Right lobe of liver (tissue), 4 donors: Measurements from ENCODE around the gene GRB10.

Source experiments
- POLR2A ChIP-seq: fragments of 450-650 bp; IDR thresholded peaks from one replicate; pipeline ENCODE4 v1.6.1; 2017; ENCODE audit warnings: antibody characterized with exemption, mild to moderate bottlenecking
- TF ChIP-seq, protein P1 (sequence below), 4 donors: fragments of 200-600 bp in 3 of 4; fragments of 450-650 bp in 1 of 4; IDR thresholded peaks; one replicate each; pipeline versions ENCODE4 v1.5.1 to v1.8.0; 2016 to 2022; ENCODE audit warnings: antibody characterized with exemption in 4 of 4, mild to moderate bottlenecking in 2 of 4
- donor health status: DM: no; HTN: no; CAD: no.
- donor health status: DM: no; HTN: no; CAD: no.
- donor health status: DM: no; HTN: yes; CAD: no.

DNA sequence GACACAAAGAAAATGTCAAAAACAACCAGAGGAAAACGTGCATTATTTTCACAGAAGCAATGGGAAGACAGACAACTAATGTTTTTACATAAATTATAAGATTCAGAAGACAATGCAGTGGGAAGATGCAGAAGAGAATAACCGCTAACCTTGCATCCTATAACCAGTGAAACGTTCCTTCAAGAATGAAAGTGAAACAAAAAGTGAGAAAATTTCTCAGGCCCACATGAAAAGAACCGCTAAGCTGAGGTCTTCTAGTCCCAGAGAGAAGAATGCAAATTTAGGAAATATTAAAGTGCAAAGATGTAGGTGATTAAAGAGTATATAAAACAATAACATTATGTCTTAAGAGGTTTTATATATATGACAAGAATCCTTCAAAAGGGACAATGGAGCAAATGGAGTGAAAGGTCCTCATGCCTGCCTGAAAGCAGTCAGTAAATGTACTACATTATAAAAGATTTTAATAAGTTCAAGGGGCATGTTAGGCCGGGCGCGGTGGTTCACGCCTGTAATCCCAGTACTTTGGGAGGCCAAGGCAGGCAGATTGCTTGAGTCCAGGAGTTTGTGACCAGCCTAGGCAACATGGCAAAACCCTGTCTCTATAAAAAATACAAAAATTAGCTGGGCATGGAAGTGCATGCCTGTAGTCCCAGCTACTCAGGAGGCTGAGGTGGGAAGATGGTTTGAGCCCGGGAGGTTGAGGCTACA, 174.3 kb downstream of the GRB10 start:
- TF ChIP-seq POLR2A = no peak
- TF ChIP-seq, protein P1, sequence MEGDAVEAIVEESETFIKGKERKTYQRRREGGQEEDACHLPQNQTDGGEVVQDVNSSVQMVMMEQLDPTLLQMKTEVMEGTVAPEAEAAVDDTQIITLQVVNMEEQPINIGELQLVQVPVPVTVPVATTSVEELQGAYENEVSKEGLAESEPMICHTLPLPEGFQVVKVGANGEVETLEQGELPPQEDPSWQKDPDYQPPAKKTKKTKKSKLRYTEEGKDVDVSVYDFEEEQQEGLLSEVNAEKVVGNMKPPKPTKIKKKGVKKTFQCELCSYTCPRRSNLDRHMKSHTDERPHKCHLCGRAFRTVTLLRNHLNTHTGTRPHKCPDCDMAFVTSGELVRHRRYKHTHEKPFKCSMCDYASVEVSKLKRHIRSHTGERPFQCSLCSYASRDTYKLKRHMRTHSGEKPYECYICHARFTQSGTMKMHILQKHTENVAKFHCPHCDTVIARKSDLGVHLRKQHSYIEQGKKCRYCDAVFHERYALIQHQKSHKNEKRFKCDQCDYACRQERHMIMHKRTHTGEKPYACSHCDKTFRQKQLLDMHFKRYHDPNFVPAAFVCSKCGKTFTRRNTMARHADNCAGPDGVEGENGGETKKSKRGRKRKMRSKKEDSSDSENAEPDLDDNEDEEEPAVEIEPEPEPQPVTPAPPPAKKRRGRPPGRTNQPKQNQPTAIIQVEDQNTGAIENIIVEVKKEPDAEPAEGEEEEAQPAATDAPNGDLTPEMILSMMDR (IDR thresholded peaks at IDR 0.05) = no peak
